Nephron progenitor cell (in vitro differentiated cells): ENCODE measurements around the gene STOM.

Experiments used
- DNase-seq: peaks from one replicate; pipeline ENCODE4 v3.0.0; 2021
- H3K27ac Mint-ChIP-seq: 2 replicates; pipeline ENCODE4 v1.8.0; 2021; ENCODE audit warnings: mild to moderate bottlenecking, moderate library complexity, mixed read lengths
- H3K27me3 Mint-ChIP-seq: 2 replicates; pipeline ENCODE4 v1.8.0; 2021; ENCODE audit warnings: mild to moderate bottlenecking, low read depth, mixed read lengths; ENCODE audit not compliant: poor library complexity
- H3K36me3 Mint-ChIP-seq: 2 replicates; pipeline ENCODE4 v1.8.0; 2021; ENCODE audit warnings: low read depth, mixed read lengths
- H3K4me1 Mint-ChIP-seq: 2 replicates; pipeline ENCODE4 v1.8.0; 2021; ENCODE audit warnings: mixed read lengths
- H3K4me3 Mint-ChIP-seq: 2 replicates; pipeline ENCODE4 v1.8.0; 2021; ENCODE audit warnings: mild to moderate bottlenecking, moderate library complexity, mixed read lengths
- H3K9me3 Mint-ChIP-seq: 2 replicates; pipeline ENCODE4 v1.8.0; 2021; ENCODE audit warnings: mild to moderate bottlenecking, moderate library complexity, mixed read lengths
- TF ChIP-seq, protein P1 (sequence below): fragments of 200-600 bp; sonication (generic); IDR thresholded peaks from 2 replicates; pipeline ENCODE4 v1.5.0; 2021; ENCODE audit warnings: antibody characterized with exemption

Gene STOM

DNA sequence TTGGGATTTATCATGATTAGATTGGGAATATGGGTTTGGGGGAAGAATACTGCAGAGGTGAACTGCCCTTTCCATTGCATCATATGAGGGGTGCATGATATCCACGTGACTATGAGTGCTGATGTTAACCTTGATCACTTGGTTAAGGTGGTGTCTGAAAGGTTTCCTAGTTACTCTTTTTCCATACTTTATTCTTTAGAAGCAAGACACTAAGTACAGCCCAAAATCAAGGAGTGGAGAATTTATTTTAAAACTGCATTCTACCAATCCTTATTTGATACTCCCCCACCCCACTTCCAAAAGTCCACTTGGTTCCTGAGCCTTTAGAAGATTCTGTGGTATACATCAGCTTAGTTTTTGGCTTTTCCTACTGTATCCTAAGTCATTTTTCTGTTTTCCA lies 20.3 kb upstream of the STOM start:
- H3K4me3 Mint-ChIP-seq: no peak overlapping the region
- H3K27ac Mint-ChIP-seq: no peak overlapping the region
- H3K27me3 Mint-ChIP-seq: peaks cover 11% of the 10 kb centered on the region
- TF ChIP-seq, protein P1, sequence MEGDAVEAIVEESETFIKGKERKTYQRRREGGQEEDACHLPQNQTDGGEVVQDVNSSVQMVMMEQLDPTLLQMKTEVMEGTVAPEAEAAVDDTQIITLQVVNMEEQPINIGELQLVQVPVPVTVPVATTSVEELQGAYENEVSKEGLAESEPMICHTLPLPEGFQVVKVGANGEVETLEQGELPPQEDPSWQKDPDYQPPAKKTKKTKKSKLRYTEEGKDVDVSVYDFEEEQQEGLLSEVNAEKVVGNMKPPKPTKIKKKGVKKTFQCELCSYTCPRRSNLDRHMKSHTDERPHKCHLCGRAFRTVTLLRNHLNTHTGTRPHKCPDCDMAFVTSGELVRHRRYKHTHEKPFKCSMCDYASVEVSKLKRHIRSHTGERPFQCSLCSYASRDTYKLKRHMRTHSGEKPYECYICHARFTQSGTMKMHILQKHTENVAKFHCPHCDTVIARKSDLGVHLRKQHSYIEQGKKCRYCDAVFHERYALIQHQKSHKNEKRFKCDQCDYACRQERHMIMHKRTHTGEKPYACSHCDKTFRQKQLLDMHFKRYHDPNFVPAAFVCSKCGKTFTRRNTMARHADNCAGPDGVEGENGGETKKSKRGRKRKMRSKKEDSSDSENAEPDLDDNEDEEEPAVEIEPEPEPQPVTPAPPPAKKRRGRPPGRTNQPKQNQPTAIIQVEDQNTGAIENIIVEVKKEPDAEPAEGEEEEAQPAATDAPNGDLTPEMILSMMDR: no peak
- H3K36me3 Mint-ChIP-seq: no peaks in the 10 kb centered on the region
- no peaks in the 10 kb centered on the region for H3K4me1 Mint-ChIP-seq
- DNase-seq: no peak
- H3K9me3 Mint-ChIP-seq: no peaks in the 10 kb centered on the region

DNA sequence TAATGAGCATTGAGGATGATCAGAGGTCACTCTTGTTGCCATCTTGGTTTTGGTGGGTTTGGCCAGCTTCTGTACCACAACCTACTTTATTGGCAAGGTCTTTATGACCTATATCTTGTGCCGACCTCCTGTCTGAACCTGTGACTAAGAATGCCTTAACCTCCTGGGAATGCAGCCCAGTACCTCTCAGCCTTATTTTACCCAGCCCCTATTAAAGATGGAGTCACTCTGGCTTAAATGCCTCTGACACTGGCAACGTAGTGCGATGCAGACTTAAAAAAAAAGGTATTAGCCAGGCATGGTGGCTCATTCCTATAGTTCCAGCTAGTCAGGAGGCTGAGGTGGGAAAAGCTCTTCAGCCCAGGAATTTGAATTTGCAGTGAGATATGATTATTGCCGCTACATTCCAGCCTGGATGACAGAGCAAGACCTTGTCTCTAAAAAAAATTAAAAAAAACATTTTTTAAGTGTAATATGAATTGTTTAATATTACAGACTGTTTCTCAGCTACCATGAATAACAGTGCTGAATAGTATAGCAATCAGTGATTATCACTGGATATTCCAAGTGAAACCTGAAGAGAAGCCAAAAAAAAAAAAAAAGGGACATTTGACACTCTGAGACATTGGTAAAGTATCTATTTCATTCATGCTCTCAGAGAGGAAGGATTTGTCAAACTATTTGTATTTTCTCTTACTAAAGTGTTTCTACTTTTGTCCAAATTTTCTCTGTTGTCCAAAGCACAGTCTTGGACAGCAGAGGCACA lies 18.3 kb upstream of the STOM start:
- no peak for DNase-seq
- TF ChIP-seq, protein P1: no peak
- Mint-ChIP-seq H3K27me3 (peaks cover 11% of the 10 kb centered on the region), H3K27ac (no peak overlapping the region), H3K4me1 (peaks cover 6% of the 10 kb centered on the region), H3K9me3 (no peaks in the 10 kb centered on the region), H3K36me3 (no peaks in the 10 kb centered on the region), H3K4me3 (no peak overlapping the region)

DNA sequence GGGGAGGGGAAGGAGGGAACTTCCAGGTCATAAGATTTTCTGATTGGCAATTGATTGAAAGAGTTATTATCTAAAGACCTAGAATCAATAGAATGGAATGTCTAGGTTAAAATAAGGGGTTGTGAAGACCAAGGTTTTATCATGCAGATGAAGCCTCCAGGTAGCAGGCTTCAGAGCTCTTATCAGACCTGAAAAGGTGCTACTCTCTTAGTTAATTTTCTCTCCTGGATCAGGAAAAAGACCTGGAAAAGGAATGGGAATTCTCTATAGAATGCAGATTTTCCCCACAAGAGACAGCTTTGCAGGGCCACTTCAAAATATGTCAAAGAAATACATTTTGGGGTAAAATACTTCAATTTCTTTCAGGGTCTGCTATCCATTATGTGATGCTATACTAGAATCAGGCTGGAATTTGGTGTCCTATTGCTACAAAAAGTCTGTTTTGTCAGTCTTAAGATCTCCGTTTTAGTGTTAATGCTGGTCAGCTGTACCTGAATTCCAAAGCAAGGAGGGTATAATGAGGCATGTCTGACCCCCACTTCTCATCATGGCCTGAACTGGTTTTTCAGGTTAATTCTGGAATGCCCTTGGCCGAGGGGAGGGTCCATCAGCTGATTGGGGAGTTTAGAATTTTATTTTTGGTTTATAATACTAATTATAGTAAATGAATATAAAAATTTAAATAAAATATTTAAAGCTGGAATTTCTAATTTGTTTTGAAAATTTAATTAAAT lies 16.6 kb upstream of the STOM start:
- no peak overlapping the region for H3K4me3 Mint-ChIP-seq
- peaks cover 6% of the 10 kb centered on the region for H3K4me1 Mint-ChIP-seq
- TF ChIP-seq, protein P1: no peak
- peaks cover 4% of the 10 kb centered on the region for H3K27me3 Mint-ChIP-seq
- no peaks in the 10 kb centered on the region for H3K9me3 Mint-ChIP-seq
- no peak for DNase-seq
- no peaks in the 10 kb centered on the region for H3K36me3 Mint-ChIP-seq
- H3K27ac Mint-ChIP-seq: no peak overlapping the region

DNA sequence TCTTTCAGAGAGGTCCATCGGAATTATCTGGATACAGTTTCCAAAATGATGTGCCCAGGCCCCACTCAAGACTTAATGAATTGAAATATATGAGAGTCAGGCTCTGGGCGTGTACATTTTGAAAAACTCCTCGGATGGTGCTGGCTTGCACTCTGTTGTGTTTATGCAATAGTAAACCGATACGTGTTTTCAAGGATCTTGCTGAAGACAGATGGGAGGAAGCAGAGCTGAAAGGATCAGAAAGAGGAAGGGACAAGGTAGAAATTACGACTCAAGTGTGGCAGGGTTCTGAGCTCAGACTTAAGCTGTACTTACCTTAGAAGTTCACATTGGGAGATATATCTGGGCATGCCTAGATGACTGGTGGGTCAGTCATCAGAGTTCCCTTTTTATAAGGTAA lies 13.7 kb upstream of the STOM start:
- TF ChIP-seq, protein P1: no peak

DNA sequence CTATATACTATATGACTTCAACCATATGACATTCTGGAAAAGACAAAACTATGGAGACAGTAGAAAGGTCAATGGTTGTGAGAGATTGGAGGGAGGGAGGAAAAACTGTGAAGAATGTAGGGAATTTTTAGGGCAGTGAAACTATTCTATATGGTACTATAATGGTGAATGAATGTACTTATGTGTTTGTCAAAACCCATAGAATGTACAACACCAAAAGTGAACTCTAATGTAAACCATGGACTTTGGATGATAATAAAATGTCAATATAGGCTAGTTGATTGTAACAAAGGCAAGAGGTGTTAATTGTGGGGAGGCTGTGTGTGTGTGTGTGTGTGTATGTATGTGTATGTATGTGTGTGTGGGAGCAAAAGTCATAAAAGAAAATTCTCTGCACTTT lies 10.8 kb upstream of the STOM start:
- Mint-ChIP-seq H3K4me3 (no peak overlapping the region), H3K36me3 (peaks cover 8% of the 10 kb centered on the region), H3K9me3 (peaks cover 12% of the 10 kb centered on the region), H3K27me3 (peaks cover 4% of the 10 kb centered on the region), H3K27ac (peak overlapping the region; percentile 8), H3K4me1 (peaks cover 6% of the 10 kb centered on the region)
- TF ChIP-seq, protein P1: no peak
- no peak for DNase-seq

More for the DNA sequence above, 13.7 kb upstream of the STOM start:
- Mint-ChIP-seq H3K27ac (no peak overlapping the region), H3K36me3 (no peaks in the 10 kb centered on the region), H3K4me1 (peaks cover 6% of the 10 kb centered on the region), H3K27me3 (peaks cover 8% of the 10 kb centered on the region), H3K9me3 (peaks cover 3% of the 10 kb centered on the region), H3K4me3 (no peak overlapping the region)
- DNase-seq: no peak
